Left lung (tissue), 10 donors: ENCODE data around the gene COG5. TPM values are rescaled to one million over a fixed set of nuclear protein-coding genes. Genes with fewer than 3 reads are reported as not detected.

Experiments used
- ATAC-seq: fragments of 200-7000 bp; cut with Tn5 transposase; one replicate; pipeline ENCODE4 v1.9.1; 2020; ENCODE audit warnings: moderate library complexity
- DNase-seq, 4 donors: peaks; one replicate each; pipeline ENCODE4 v3.0.0-alpha.2; 2013 to 2020
- H3K27ac ChIP-seq, 2 donors: fragments of 200-600 bp; sonication (generic) in 1 of 2; one replicate each; pipeline versions ENCODE4 v1.5.0 to v1.8.0; 2020 to 2021
- H3K27me3 ChIP-seq, 2 donors: fragments of 200-600 bp; sonication (generic) in 1 of 2; one replicate each; pipeline versions ENCODE4 v1.5.0 to v1.8.0; 2020 to 2021
- H3K36me3 ChIP-seq, 2 donors: fragments of 200-600 bp; sonication (generic) in 1 of 2; one replicate each; pipeline versions ENCODE4 v1.5.0 to v1.8.0; 2020 to 2021
- H3K4me1 ChIP-seq, 2 donors: fragments of 200-600 bp; one replicate each; pipeline ENCODE4 v1.8.0; 2021
- H3K4me3 ChIP-seq, 2 donors: fragments of 200-600 bp; sonication (generic) in 1 of 2; one replicate each; pipeline versions ENCODE4 v1.5.0 to v1.8.0; 2020 to 2021; ENCODE audit warnings: mild to moderate bottlenecking in 1 of 2
- H3K9me3 ChIP-seq, 2 donors: fragments of 200-600 bp; sonication (generic) in 1 of 2; one replicate each; pipeline versions ENCODE4 v1.5.0 to v1.8.0; 2020 to 2021
- intact Hi-C, 2 donors: fragments of 100-400 bp; cut with DNase I; formaldehyde crosslinking; loops; one replicate each; pipeline versions ENCODE4 v1.11.2 to v1.14.2; 2022
- polyA plus RNA-seq, 6 donors: library from polyadenylated mRNA; unstranded; fragments of 120-200 nt; gene quantifications; one replicate each; pipeline ENCODE4 v1.2.1, GENCODE V29; 2013; ENCODE audit not compliant: insufficient read length in 6 of 6
- total RNA-seq, 2 donors: library from RNA; stranded (reverse); fragmentation: NEBNext Ultra II Directional; extraction: Animal tissue kit (Norgen Biotek cat#: 25700); gene quantifications; one replicate each; pipeline ENCODE4 v1.2.1, GENCODE V29; 2021
- TF ChIP-seq, protein P1 (sequence below), 2 donors: fragments of 200-600 bp; sonication (generic) in 1 of 2; IDR thresholded peaks; one replicate each; pipeline versions ENCODE4 v1.5.0 to v1.8.0; 2021; ENCODE audit warnings: antibody characterized with exemption in 2 of 2
- donor health status: DM: no; HTN: yes; CAD: no.
- donor health status: DM: no; HTN: no; CAD: no.

COG5 gene
- total and polyA plus RNA-seq, 8 donors: 26.9 to 42.6 (median 33.4) TPM

DNA sequence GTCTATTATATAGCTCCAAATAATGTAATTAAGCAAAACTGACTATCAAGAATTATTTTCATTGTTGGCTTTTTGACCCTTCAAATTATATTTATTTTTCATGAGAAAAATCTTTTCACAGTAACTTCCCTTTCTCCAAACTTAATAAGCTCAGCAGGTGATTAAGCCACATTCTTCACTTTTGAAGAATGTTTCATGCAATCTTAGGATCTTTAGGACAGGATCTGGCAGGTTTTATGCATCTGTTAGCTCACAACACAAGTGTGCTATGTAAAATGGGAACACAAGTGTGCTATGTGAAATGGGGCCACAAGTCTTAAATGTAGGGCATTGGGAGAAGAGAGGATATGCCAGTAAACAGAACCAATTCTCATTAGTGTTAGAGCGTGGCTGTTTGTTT lies 42.6 kb upstream of the COG5 start:
- Histone ChIP-seq H3K36me3 (peaks cover 0 to 28% of the 10 kb centered on the region in 2 donors), H3K4me3 (no peak overlapping the region), H3K27me3 (no peaks in the 10 kb centered on the region), H3K4me1 (no peaks in the 10 kb centered on the region), H3K27ac (no peak overlapping the region), H3K9me3 (no peaks in the 10 kb centered on the region)
- TF ChIP-seq, protein P1, sequence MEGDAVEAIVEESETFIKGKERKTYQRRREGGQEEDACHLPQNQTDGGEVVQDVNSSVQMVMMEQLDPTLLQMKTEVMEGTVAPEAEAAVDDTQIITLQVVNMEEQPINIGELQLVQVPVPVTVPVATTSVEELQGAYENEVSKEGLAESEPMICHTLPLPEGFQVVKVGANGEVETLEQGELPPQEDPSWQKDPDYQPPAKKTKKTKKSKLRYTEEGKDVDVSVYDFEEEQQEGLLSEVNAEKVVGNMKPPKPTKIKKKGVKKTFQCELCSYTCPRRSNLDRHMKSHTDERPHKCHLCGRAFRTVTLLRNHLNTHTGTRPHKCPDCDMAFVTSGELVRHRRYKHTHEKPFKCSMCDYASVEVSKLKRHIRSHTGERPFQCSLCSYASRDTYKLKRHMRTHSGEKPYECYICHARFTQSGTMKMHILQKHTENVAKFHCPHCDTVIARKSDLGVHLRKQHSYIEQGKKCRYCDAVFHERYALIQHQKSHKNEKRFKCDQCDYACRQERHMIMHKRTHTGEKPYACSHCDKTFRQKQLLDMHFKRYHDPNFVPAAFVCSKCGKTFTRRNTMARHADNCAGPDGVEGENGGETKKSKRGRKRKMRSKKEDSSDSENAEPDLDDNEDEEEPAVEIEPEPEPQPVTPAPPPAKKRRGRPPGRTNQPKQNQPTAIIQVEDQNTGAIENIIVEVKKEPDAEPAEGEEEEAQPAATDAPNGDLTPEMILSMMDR (IDR thresholded peaks at IDR 0.05): no peak
- ATAC-seq (no peak), DNase-seq (no peak)
- intact Hi-C loops: no loop called here

DNA sequence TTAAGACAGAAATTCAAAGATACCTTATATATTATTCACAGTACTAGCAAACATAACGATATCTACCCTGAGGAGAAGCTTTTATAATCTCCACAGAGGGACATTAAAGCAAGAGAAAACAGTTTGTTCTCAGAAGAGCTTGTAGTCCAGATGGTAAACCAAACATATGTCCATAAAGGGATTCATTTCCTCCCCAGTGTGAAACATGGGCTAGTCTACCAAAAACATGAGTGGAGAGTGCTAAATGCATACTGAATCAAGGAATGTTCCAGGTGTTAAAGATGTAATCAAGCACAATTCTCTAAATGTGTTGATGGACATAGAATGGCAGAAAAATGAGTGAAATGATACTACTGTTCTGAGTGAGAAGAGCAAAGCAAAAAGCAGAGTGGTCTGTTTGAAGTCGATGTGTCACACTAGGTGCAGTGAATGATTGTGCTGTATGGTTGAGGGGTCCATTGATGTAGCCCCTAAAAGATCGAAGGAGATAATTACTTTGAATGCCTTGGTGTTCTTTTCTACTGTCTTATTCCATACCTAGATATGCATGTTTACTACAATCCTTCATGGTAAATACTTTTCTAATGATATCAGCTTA lies 41.6 kb upstream of the COG5 start:
- H3K27me3 ChIP-seq: no peaks in the 10 kb centered on the region
- no peaks in the 10 kb centered on the region for H3K4me1 ChIP-seq
- H3K9me3 ChIP-seq: no peaks in the 10 kb centered on the region
- no peak overlapping the region for H3K27ac ChIP-seq
- intact Hi-C loops: no loop called here
- H3K36me3 ChIP-seq: peaks cover 0 to 38% of the 10 kb centered on the region in 2 donors
- TF ChIP-seq, protein P1 (IDR thresholded peaks at IDR 0.05): no peak
- ATAC-seq (no peak), DNase-seq (no peak)
- H3K4me3 ChIP-seq: no peak overlapping the region

- ATAC-seq: no peak
- TF ChIP-seq, protein P1 (IDR thresholded peaks at IDR 0.05): no peak
- H3K27me3 ChIP-seq: no peaks in the 10 kb centered on the region
- H3K9me3 ChIP-seq: no peaks in the 10 kb centered on the region
- DNase-seq: no peak
- H3K36me3 ChIP-seq: peaks cover 0 to 35% of the 10 kb centered on the region in 2 donors
- no peak overlapping the region for H3K27ac ChIP-seq
- no peaks in the 10 kb centered on the region for H3K4me1 ChIP-seq
- no peak overlapping the region for H3K4me3 ChIP-seq
- intact Hi-C loops: no loop called here
These were observed 37.1 kb upstream of the COG5 start for GRCh38 chr7:107600816-107601215.

DNA sequence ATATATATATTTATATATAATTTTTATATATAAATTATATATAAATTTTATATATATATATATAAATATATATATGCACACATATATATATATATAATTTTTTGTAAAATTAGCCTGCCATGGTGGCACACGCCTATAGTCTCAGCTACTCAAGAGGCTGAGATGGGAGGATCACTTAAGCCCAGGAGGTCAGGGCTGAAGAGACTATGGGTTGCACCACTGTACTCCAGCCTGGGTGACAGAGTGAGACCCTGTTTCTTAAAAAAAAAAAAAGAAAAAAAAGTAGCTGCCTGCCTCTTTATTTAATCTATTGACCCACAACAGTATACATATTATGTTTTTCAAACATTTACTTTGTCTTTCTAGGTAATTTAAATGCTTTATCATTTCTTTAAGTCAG lies 35.5 kb upstream of the COG5 start:
- Histone ChIP-seq H3K36me3 (peaks cover 0 to 45% of the 10 kb centered on the region in 2 donors), H3K27ac (no peak overlapping the region), H3K27me3 (no peaks in the 10 kb centered on the region), H3K9me3 (no peaks in the 10 kb centered on the region), H3K4me3 (no peak overlapping the region), H3K4me1 (no peaks in the 10 kb centered on the region)
- no peak for ATAC-seq
- DNase-seq: no peak
- TF ChIP-seq, protein P1 (IDR thresholded peaks at IDR 0.05): no peak
- intact Hi-C loops: no loop called here

DNA sequence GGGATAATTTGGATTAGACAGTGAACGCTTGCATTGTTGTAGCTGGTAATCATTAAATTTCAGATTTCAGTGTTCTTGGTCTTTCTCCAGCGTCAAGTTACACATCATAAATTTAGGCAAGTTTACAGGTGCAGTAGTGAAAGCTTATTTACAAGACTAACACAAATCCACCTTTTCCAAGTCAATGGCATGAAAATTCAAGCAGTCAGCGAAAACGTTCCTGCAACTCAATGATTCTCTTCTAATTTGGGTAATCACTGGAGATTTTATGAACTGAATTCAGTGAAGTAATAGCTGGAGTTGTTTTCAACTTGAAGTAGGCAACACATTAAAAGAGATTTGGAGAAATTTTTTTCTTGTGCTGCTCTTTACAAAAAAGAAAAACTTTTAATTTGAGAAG lies 34.2 kb upstream of the COG5 start:
- intact Hi-C loops: no loop called here
- no peaks in the 10 kb centered on the region for H3K4me1 ChIP-seq
- H3K27ac ChIP-seq: no peak overlapping the region
- H3K36me3 ChIP-seq: peaks cover 0 to 43% of the 10 kb centered on the region in 2 donors
- ATAC-seq: no peak
- no peak for DNase-seq
- TF ChIP-seq, protein P1 (IDR thresholded peaks at IDR 0.05): no peak
- no peak overlapping the region for H3K4me3 ChIP-seq
- no peaks in the 10 kb centered on the region for H3K27me3 ChIP-seq
- no peaks in the 10 kb centered on the region for H3K9me3 ChIP-seq
